GM12891 (cell line): ENCODE measurements around the gene SIRPA. TPM values are rescaled to one million over a fixed set of nuclear protein-coding genes. Genes with fewer than 3 reads are reported as not detected.

ENCODE experiments used
- DNase-seq: peaks from one replicate; pipeline ENCODE4 v3.0.0; 2011; ENCODE audit warnings: low spot score; ENCODE audit not compliant: insufficient read length
- FAIRE-seq: peaks from 2 replicates; lab custom pipeline; 2011; peaks lifted over from hg19 to GRCh38; lab: Jason Lieb, UNC
- PAX5 ChIP-seq: IDR thresholded peaks from 2 replicates; pipeline ENCODE4 v1.6.1; 2011; ENCODE audit warnings: low read length, moderate library complexity, mild to moderate bottlenecking; ENCODE audit not compliant: insufficient read depth, severe bottlenecking
- POLR2A ChIP-seq: IDR thresholded peaks from 2 replicates; pipeline ENCODE4 v1.6.1; 2011; ENCODE audit warnings: low read depth, low read length, control low read depth
- POLR2AphosphoS5 ChIP-seq: IDR thresholded peaks from 2 replicates; pipeline ENCODE4 v1.6.1; 2011; ENCODE audit warnings: low read depth, low read length, control low read depth
- POU2F2 ChIP-seq: IDR thresholded peaks from 2 replicates; pipeline ENCODE4 v1.6.1; 2011; ENCODE audit warnings: low read depth, mild to moderate bottlenecking, control low read depth, low read length, moderate library complexity
- SPI1 ChIP-seq: IDR thresholded peaks from 2 replicates; pipeline ENCODE4 v1.6.1; 2011; ENCODE audit warnings: low read depth, low read length, control low read depth
- TAF1 ChIP-seq: IDR thresholded peaks from 2 replicates; pipeline ENCODE4 v1.6.1; 2011; ENCODE audit warnings: low read depth, low read length, control low read depth
- polyA plus RNA-seq: library from polyadenylated mRNA; unstranded; fragments of >200 nt; gene quantifications from one replicate; pipeline ENCODE4 v1.2.1, GENCODE V29; 2012; ENCODE audit warnings: low read depth, missing spikeins, inconsistent platforms; ENCODE audit not compliant: missing spikeins

The SIRPA gene
- 3.3 TPM for polyA plus RNA-seq

GRCh38 chr20:1894951-1895673, at the start of gene SIRPA:
TSS of gene SIRPA (plus strand) at chr20:1895407. CDS start at chr20:1895448, 41 bp downstream.
- FAIRE-seq, result no peak
- DNase-seq, result peak; percentile 62

GRCh38 chr20:1845701-1846100, 49.5 kb upstream of the SIRPA start:
- peak; percentile 5 for FAIRE-seq
- TF ChIP-seq POLR2A (no peak), TAF1 (no peak), POLR2AphosphoS5 (no peak), SPI1 (no peak), PAX5 (no peak), POU2F2 (no peak)
- no peak for DNase-seq

More at GRCh38 chr20:1894951-1895673, at the start of gene SIRPA:
- TF ChIP-seq POU2F2 (no peak), POLR2A (no peak), POLR2AphosphoS5 (no peak), SPI1 (no peak), PAX5 (no peak), TAF1 (no peak)

DNA sequence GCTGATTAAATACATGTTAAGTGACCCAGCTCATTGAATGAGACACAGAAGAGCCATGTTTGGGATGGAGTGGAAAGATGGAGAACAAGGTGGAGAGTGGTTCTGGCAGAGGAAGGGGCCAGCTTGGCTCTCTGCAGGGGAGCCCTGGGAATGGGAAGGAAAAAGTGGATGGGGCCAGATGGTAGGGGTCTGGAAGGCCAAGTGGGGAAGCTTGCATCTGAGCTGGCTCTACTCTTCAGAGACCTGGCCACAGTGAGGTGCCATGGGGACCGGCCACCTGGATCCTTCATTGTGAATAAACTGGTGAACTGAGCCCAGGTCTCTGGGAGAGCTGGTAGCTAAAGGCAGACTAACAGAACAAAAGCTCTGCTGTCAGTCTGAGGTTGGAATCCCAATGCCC, 48.9 kb upstream of the SIRPA start:
- DNase-seq (no peak), FAIRE-seq (no peak)
- TF ChIP-seq PAX5 (no peak), TAF1 (no peak), POLR2AphosphoS5 (no peak), POLR2A (no peak), SPI1 (no peak), POU2F2 (no peak)

GRCh38 chr20:1846876-1847275, 48.3 kb upstream of the SIRPA start:
- DNase-seq (no peak), FAIRE-seq (no peak)
- TF ChIP-seq POLR2A, result no peak
- no peak for TF ChIP-seq TAF1
- TF ChIP-seq PAX5, result no peak
- no peak for TF ChIP-seq POU2F2
- no peak for TF ChIP-seq POLR2AphosphoS5
- no peak for TF ChIP-seq SPI1

DNA sequence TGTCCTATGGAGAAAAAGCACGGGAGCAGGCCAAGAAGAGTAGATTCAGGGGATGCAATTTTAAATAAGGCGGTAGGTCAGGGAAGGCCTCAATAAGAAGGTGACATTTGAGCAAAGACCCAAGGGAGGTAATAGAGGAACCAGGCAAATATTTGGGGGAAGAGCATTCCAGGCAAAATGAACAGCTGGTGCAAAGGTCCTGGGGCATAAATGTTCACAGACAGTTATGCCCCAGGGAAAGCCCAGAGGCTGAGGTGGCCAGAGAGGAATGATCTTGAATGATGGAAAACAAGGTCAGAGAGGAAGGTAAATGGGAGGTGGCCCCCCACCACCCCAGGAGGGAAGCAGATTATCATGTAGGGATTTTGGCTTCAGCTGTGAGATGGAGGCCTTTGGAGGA, 47.4 kb upstream of the SIRPA start:
- no peak for DNase-seq
- no peak for FAIRE-seq
- TF ChIP-seq PAX5 (no peak), POLR2AphosphoS5 (no peak), SPI1 (no peak), POLR2A (no peak), TAF1 (no peak), POU2F2 (no peak)

GRCh38 chr20:1848373-1848772, 46.8 kb upstream of the SIRPA start:
- DNase-seq, result no peak
- TF ChIP-seq POLR2A, result no peak
- no peak for TF ChIP-seq POLR2AphosphoS5
- no peak for TF ChIP-seq PAX5
- TF ChIP-seq TAF1, result no peak
- TF ChIP-seq SPI1, result no peak
- no peak for TF ChIP-seq POU2F2
- FAIRE-seq, result no peak

- DNase-seq (no peak), FAIRE-seq (no peak)
- TF ChIP-seq SPI1, result no peak
- TF ChIP-seq PAX5, result no peak
- no peak for TF ChIP-seq POU2F2
- TF ChIP-seq TAF1, result no peak
- TF ChIP-seq POLR2A, result no peak
- TF ChIP-seq POLR2AphosphoS5, result no peak
These were observed 43.8 kb upstream of the SIRPA start for GRCh38 chr20:1851396-1851795.

- TF ChIP-seq POU2F2, result no peak
- DNase-seq, result no peak
- FAIRE-seq, result no peak
These were observed 41.7 kb upstream of the SIRPA start for GRCh38 chr20:1853473-1853872.

- no peak for DNase-seq
- no peak for FAIRE-seq
- TF ChIP-seq SPI1 (no peak), POLR2A (no peak), TAF1 (no peak), POU2F2 (no peak), PAX5 (no peak), POLR2AphosphoS5 (no peak)
These were observed 41.0 kb upstream of the SIRPA start for GRCh38 chr20:1854246-1854645.

GRCh38 chr20:1855109-1855508, 40.1 kb upstream of the SIRPA start:
- no peak for FAIRE-seq
- DNase-seq, result no peak
- no peak for TF ChIP-seq POLR2AphosphoS5
- no peak for TF ChIP-seq POLR2A
- no peak for TF ChIP-seq POU2F2

- DNase-seq, result no peak
- no peak for TF ChIP-seq POLR2AphosphoS5
- no peak for TF ChIP-seq POU2F2
- no peak for TF ChIP-seq TAF1
- TF ChIP-seq SPI1, result no peak
- TF ChIP-seq POLR2A, result no peak
- no peak for TF ChIP-seq PAX5
- no peak for FAIRE-seq
These were observed 39.5 kb upstream of the SIRPA start for GRCh38 chr20:1855690-1856089.
